Measurements from ENCODE around the gene ASCC3. TPM values are rescaled to one million over a fixed set of nuclear protein-coding genes. Genes with fewer than 3 reads are reported as not detected.
"Not testable (repeated sequence)": the region's sequence is repeated elsewhere in the genome, so short reads cannot be mapped to it uniquely, and the experiment has no call there.

The ASCC3 gene
- total RNA-seq, 1 experiment from 2014 or later, result 45.6 TPM

DNA sequence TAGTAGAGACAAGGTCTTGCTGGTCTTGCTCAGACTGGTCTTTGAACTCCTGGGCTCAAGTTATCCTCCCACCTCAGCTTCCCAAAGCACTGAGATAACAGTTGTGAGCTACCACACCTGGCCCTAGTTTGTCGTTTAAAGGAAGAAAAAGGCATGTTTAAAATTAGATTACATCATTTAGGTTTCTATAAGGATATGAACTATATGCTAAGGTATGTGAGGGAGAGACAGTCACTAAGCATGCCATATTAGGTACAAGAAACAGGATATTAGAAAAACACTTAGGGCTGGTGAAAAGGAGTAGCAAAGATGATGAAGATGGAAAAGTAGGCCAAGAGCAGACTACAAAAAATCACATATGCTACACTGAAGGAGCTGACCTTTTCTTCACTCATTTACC, 106.4 kb downstream of the ASCC3 start:
- intact Hi-C loops (cut with micrococcal nuclease; ENCODE audit: unreplicated experiment), result loop anchor here (10.0 kb wide), 1 partner anchor 340 kb away; no protein-coding TSS in a partner anchor
- H3K9me3 Mint-ChIP-seq (ENCODE audit: low read depth, unreplicated experiment), result no peaks in the 10 kb centered on the region
- DNase-seq, result no peak
- H3K4me1 Mint-ChIP-seq (ENCODE audit: low read depth, unreplicated experiment), result no peaks in the 10 kb centered on the region
- no TSS peak for BruUV-seq (replicated peaks)
- CTCF ChIA-PET, result no interaction called here
- no peaks in the 10 kb centered on the region for H3K36me3 Mint-ChIP-seq (ENCODE audit: insufficient read depth, unreplicated experiment)
- no peak overlapping the region for H3K27ac Mint-ChIP-seq (ENCODE audit: unreplicated experiment)
- no peak overlapping the region for H3K4me3 Mint-ChIP-seq (ENCODE audit: low read depth, unreplicated experiment)
- H3K27me3 Mint-ChIP-seq (ENCODE audit: unreplicated experiment), result no peaks in the 10 kb centered on the region
- TF ChIP-seq, protein P1, sequence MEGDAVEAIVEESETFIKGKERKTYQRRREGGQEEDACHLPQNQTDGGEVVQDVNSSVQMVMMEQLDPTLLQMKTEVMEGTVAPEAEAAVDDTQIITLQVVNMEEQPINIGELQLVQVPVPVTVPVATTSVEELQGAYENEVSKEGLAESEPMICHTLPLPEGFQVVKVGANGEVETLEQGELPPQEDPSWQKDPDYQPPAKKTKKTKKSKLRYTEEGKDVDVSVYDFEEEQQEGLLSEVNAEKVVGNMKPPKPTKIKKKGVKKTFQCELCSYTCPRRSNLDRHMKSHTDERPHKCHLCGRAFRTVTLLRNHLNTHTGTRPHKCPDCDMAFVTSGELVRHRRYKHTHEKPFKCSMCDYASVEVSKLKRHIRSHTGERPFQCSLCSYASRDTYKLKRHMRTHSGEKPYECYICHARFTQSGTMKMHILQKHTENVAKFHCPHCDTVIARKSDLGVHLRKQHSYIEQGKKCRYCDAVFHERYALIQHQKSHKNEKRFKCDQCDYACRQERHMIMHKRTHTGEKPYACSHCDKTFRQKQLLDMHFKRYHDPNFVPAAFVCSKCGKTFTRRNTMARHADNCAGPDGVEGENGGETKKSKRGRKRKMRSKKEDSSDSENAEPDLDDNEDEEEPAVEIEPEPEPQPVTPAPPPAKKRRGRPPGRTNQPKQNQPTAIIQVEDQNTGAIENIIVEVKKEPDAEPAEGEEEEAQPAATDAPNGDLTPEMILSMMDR (IDR thresholded peaks at IDR 0.05; ENCODE audit: unreplicated experiment), result no peak

DNA sequence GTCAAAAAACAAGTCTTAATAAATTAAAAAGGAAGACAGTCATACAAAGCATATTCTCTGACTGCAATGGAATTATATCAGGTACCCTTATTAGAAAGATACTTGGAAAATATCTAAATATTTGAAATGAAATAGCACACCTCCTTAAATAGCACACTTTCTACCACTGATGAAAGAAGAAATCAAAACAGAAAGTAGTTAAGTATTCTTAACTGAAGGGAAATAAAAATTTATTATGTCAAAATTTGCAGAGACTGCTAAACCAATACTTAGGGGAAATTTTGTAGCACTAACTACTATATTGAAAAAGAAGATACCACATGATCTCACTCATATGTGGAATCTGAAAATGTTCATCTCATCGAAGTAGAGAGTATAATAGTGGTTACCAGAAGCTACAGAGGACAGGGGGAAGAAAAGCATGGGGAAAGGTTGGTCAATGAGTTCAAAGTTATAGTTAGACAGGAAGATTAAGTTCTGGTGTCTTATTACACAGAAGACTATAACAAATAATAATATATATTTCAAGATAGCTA, 112.2 kb downstream of the ASCC3 start:
- Mint-ChIP-seq H3K27me3 (ENCODE audit: unreplicated experiment) (no peaks in the 10 kb centered on the region), H3K4me3 (ENCODE audit: low read depth, unreplicated experiment) (no peak overlapping the region), H3K36me3 (ENCODE audit: insufficient read depth, unreplicated experiment) (no peaks in the 10 kb centered on the region), H3K4me1 (ENCODE audit: low read depth, unreplicated experiment) (no peaks in the 10 kb centered on the region), H3K9me3 (ENCODE audit: low read depth, unreplicated experiment) (no peaks in the 10 kb centered on the region), H3K27ac (ENCODE audit: unreplicated experiment) (no peak overlapping the region)
- TF ChIP-seq, protein P1 (IDR thresholded peaks at IDR 0.05; ENCODE audit: unreplicated experiment), result no peak
- intact Hi-C loops (cut with micrococcal nuclease; ENCODE audit: unreplicated experiment), result no loop called here
- CTCF ChIA-PET, result no interaction called here
- no peak for DNase-seq
- BruUV-seq (replicated peaks), result no TSS peak

DNA sequence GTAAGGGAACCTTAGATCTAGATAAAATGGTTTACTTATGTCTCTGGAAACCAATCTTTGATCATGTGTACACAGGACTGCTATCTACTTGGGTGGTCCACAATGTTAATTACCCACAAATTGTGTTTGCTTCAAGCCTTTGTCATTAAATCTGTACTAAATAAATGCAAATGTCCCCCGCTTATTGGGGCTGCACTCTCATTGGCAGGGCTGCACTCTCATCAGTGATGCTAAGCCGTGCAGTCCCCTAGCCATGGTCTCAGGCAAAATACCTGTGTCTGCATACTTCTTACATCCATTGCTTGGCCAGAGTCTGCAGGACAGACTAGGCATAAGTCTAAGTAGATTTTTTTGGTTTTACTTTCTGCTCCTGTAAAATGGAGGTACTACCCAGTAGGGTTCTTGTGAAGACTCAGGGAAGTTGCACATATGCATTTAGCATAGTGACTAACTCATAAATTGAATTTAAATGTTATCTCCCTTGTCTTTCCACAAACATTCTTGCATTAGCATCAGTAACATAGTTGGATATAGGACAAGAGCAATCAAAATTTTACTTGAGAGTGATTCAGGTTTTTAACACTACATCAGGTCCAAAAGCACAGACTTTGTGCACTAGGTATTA, 117.4 kb downstream of the ASCC3 start:
- no TSS peak for BruUV-seq (replicated peaks)
- Mint-ChIP-seq H3K9me3 (ENCODE audit: low read depth, unreplicated experiment) (no peaks in the 10 kb centered on the region), H3K4me3 (ENCODE audit: low read depth, unreplicated experiment) (no peak overlapping the region), H3K36me3 (ENCODE audit: insufficient read depth, unreplicated experiment) (no peaks in the 10 kb centered on the region), H3K27ac (ENCODE audit: unreplicated experiment) (no peak overlapping the region), H3K4me1 (ENCODE audit: low read depth, unreplicated experiment) (no peaks in the 10 kb centered on the region), H3K27me3 (ENCODE audit: unreplicated experiment) (no peaks in the 10 kb centered on the region)
- DNase-seq, result no peak
- CTCF ChIA-PET, result no interaction called here
- intact Hi-C loops (cut with micrococcal nuclease; ENCODE audit: unreplicated experiment), result no loop called here
- TF ChIP-seq, protein P1 (IDR thresholded peaks at IDR 0.05; ENCODE audit: unreplicated experiment), result no peak

DNA sequence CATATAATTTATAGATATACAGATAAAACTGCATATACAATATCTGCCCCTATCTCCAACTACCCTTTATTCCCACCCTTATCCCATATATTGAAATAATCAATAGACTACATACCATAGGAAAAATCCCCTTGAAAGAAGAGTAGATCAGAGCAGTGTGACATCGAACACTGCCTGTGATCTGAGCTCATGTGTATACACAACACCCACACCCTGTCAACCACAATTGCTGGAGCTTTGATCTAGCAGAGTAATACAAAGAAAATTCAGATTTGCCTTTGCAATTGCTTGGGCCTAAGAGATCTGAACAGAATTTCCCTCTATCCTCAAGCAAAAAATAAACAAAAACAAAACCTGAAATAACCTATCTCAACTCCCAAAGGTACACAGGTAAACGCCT, 119.3 kb downstream of the ASCC3 start:
- no peak overlapping the region for H3K4me3 Mint-ChIP-seq (ENCODE audit: low read depth, unreplicated experiment)
- intact Hi-C loops (cut with micrococcal nuclease; ENCODE audit: unreplicated experiment), result no loop called here
- CTCF ChIA-PET, result no interaction called here
- H3K27ac Mint-ChIP-seq (ENCODE audit: unreplicated experiment), result no peak overlapping the region
- no peaks in the 10 kb centered on the region for H3K9me3 Mint-ChIP-seq (ENCODE audit: low read depth, unreplicated experiment)
- no peaks in the 10 kb centered on the region for H3K36me3 Mint-ChIP-seq (ENCODE audit: insufficient read depth, unreplicated experiment)
- no peak for DNase-seq
- BruUV-seq (replicated peaks), result no TSS peak
- TF ChIP-seq, protein P1 (IDR thresholded peaks at IDR 0.05; ENCODE audit: unreplicated experiment), result no peak
- no peaks in the 10 kb centered on the region for H3K27me3 Mint-ChIP-seq (ENCODE audit: unreplicated experiment)
- H3K4me1 Mint-ChIP-seq (ENCODE audit: low read depth, unreplicated experiment), result no peaks in the 10 kb centered on the region

DNA sequence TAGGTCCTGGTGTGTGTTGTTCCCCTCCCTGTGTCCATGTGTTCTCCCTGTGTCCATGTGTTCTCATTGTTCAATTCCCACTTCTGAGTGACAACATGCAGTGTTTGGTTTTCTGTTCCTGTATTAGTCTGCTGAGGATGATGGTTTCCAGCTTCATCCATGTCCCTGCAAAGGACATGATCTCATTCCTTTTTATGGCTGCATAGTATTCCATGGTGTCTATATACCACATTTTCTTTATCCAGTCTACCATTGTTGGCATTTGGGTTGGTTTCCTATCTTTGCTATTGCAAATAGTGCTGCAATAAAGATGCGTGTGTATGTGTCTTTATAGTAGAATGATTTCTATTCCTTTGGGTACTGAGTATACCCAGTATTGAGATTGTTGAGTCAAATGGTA, 122.7 kb downstream of the ASCC3 start:
- intact Hi-C loops (cut with micrococcal nuclease; ENCODE audit: unreplicated experiment); H3K36me3 Mint-ChIP-seq (ENCODE audit: insufficient read depth, unreplicated experiment); DNase-seq; H3K4me3 Mint-ChIP-seq (ENCODE audit: low read depth, unreplicated experiment); CTCF ChIA-PET; H3K4me1 Mint-ChIP-seq (ENCODE audit: low read depth, unreplicated experiment); H3K27me3 Mint-ChIP-seq (ENCODE audit: unreplicated experiment); H3K9me3 Mint-ChIP-seq (ENCODE audit: low read depth, unreplicated experiment); BruUV-seq (replicated peaks); H3K27ac Mint-ChIP-seq (ENCODE audit: unreplicated experiment): not testable (repeated sequence)
